ENCODE results near the gene LNPEP.

DNA sequence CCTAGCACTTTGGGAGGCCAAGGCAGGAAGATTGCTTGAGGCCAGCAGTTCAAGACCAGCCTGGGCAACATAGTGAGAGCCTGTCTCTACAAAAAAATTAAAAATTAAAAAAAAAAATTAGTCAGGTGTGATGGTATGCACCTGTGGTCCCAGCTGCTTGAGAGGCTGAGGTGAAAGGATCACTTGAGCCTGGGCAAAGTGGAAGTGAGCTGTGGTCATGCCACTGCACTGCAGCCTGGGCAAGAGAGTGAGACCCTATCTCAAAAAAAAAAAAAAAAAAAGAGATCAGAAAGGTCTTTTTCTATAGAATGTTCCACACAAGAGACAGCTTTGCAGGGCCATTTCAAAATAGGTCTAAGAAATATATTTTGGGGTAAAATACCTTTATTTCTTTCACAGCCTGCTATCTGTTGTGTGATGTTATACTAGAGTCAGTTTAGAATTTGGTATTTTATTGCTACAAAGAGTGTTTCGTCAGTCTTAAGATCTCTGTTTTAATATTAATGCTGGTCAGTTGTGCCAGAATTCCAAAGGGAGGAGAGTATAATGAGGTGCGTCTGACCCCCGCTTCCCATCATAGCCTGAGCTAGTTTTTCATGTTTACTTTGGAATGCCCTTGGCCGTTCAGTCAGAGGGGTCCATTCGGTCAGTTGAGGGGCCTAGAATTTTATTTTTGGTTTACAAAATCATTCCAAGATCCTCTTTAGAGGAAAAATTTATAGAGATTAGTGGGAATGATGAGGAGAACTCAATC, 9.4 kb downstream of the LNPEP start:
- TF ChIP-seq, protein P1, sequence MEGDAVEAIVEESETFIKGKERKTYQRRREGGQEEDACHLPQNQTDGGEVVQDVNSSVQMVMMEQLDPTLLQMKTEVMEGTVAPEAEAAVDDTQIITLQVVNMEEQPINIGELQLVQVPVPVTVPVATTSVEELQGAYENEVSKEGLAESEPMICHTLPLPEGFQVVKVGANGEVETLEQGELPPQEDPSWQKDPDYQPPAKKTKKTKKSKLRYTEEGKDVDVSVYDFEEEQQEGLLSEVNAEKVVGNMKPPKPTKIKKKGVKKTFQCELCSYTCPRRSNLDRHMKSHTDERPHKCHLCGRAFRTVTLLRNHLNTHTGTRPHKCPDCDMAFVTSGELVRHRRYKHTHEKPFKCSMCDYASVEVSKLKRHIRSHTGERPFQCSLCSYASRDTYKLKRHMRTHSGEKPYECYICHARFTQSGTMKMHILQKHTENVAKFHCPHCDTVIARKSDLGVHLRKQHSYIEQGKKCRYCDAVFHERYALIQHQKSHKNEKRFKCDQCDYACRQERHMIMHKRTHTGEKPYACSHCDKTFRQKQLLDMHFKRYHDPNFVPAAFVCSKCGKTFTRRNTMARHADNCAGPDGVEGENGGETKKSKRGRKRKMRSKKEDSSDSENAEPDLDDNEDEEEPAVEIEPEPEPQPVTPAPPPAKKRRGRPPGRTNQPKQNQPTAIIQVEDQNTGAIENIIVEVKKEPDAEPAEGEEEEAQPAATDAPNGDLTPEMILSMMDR (IDR thresholded peaks at IDR 0.05), result no peak
- no peak for TF ChIP-seq POLR2AphosphoS5 (IDR thresholded peaks at IDR 0.05)
